GM21529 (cell line): Measurements from ENCODE around the gene NRIP1.

Experiments used
- ATAC-seq: cut with Tn5 transposase; IDR thresholded peaks from one replicate; pipeline ENCODE4 v1.9.1; 2021; ENCODE audit not compliant: unreplicated experiment

Gene NRIP1

DNA sequence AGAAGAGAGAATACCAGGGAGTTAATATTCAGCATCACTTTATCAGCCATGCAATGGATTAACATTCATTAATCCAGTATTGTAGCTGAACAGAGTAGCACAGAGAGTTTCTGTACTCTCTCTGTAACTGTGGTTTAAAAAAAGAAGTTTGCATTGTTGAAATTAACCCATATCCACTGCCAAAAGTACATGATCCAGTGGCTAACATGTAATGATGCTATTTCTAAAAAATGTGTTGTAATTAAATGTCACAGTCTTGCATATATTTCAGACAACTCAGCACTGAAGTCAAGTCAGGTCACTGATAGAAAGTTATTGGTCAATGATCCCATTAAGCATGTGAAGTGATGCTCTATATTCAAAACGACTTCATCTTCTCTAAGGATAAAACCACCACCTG lies 141.3 kb downstream of the NRIP1 start:
- ATAC-seq, result no peak

DNA sequence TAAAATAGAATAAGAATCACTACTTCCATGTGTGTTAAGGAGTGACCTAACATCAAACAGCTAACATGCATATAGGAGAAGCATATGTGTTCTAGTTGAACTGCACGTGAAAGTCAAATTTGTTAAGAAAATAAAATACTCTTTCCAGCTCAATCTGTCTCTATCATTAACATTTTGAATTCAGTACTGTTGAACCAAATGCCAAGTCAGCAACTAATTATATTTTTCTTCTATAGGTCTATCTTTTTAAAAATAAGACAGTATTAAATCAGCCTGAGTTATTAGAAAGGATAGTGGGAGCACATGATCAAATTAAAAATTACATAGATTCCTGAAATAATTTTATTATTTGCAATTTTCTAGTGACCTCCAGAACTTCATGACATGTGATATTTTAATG lies 141.8 kb downstream of the NRIP1 start:
- ATAC-seq, result no peak

DNA sequence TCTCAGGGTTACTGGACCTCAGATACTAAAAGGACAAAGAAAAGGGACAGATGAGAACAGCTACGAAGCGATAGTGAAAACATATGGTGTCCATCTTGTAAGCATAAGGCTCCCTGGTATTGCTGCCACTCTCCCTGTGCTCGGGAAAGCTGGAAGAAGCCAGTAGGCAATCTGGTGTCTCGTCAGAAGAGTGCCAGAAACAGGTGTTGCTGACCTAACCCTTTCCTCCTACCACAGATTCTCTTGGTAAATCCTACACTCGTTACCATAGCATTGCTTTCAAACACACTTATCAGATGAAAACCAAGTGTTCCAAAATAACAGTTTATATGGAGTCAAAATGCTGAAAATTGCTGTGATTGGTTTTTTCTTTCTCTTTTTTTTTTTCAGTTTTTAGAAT lies 146.3 kb downstream of the NRIP1 start:
- no peak for ATAC-seq

DNA sequence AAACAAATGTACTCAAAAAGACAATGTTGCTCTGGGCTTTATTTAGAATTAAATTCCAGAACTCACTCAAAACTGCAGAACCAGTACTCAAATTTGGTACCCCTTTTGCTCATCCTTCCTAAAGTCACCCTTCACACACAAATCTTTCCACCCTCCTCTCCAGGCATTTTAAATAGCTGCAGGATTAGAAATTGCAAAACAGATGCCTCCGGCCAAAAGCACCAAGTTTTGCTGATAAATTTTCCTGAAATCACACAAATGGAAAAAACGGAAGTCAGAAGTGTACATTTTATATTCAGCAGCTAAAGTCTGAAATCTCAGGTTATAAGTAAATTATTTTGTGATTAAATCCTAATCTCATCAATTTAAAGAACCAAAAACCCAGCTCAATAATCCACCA lies 147.0 kb downstream of the NRIP1 start:
- no peak for ATAC-seq

DNA sequence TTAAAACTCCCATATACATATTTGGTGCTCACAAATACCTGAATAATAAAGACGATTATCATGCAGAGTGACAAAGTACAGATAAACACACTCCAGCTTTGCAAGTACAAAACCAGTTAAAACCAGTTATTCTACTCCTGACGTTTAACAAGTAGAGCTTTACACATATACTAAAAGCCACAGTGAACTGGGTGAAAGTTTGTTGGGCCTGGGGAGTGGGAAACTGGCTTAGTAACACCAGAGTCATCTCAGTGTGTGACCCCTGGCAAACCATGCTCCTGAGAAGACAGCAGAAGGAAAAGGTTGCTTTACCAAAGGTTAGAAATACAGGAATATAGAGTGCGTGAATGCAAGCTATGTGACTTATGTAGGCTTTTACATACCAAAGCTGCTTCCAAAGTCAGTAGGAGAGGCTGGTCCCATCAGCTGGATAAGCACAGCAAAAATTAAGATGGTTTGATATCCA lies 148.1 kb downstream of the NRIP1 start:
- ATAC-seq, result no peak

DNA sequence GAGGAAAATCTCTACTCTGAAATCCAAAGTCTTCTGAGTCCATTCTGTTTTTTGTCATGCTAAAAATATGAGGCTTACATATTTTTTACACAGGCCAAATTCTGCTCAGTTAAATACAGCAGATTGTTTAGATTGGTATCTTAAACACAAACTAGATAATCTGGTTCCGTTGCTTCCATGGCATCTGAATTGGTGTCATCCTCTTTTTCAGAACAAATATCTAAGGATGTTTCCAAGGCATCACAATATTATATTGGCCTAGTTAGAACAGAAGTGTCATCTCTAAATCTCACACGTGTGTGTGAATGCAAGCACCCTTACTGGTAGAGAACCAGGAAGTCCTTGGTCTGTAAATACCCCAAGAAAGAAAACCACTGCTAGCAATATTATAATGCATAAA lies 151.2 kb downstream of the NRIP1 start:
- no peak for ATAC-seq

DNA sequence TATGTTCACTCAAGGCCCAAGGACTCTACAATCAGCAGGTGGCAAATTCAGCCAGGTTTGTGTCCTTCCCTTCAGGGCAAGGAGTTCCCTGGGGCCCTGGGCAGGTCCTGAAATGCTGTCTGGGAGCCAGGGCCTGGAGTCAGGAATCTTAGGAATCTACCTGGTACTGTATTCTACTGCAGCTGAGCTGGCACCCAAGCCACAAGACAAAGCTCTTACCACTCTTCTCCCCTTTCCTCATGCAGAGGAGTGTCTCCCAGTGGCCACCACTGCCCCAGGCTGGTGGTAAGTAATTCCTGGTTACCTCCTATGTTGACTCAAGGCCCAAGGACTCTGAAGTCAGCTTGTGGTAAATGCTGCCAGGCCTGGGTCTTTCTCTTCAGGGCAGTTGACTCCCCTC lies 153.4 kb downstream of the NRIP1 start:
- ATAC-seq, result no peak
